Measurements from ENCODE around the gene SOX5.

DNA sequence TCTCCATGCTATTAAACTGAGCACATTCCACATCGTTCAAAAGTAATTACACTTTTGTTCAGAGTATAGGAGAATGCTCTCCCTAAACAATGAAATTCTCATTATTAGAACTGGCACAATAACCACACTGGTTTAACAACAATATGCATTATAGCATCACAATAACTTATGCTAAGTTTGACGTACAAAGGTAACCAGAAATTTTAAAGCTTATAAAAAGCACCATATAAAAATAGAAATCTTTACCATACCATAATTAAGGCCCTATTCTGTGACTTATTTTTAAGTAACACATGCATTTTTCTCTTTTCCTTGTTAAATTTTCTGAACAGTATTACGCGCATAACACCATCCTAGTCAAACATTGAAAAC lies 60.4 kb downstream of the SOX5 start:
- TF ChIP-seq EZH2 (optimal IDR thresholded peaks at IDR 0.05; ENCODE audit: low read depth, low read length), result no peak
- TF ChIP-seq, protein P1, sequence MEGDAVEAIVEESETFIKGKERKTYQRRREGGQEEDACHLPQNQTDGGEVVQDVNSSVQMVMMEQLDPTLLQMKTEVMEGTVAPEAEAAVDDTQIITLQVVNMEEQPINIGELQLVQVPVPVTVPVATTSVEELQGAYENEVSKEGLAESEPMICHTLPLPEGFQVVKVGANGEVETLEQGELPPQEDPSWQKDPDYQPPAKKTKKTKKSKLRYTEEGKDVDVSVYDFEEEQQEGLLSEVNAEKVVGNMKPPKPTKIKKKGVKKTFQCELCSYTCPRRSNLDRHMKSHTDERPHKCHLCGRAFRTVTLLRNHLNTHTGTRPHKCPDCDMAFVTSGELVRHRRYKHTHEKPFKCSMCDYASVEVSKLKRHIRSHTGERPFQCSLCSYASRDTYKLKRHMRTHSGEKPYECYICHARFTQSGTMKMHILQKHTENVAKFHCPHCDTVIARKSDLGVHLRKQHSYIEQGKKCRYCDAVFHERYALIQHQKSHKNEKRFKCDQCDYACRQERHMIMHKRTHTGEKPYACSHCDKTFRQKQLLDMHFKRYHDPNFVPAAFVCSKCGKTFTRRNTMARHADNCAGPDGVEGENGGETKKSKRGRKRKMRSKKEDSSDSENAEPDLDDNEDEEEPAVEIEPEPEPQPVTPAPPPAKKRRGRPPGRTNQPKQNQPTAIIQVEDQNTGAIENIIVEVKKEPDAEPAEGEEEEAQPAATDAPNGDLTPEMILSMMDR (IDR thresholded peaks at IDR 0.05; ENCODE audit: low read length), result no peak

All from MM.1S (cell line).